MG63 (cell line): ENCODE data around the gene NEK6. TPM values are rescaled to one million over a fixed set of nuclear protein-coding genes. Genes with fewer than 3 reads are reported as not detected.
A peak's percentile ranks its signal among the peaks of the same experiment; 100 is the strongest.

Experiments
- DNase-seq: peaks from one replicate; pipeline ENCODE4 v3.0.0-alpha.2; 2020
- H3K27me3 ChIP-seq: fragments of 250-450 bp; sonication (Bioruptor Pico); 2 replicates; pipeline ENCODE4 v1.5.1; 2020; ENCODE audit warnings: mild to moderate bottlenecking, moderate library complexity
- H3K36me3 ChIP-seq: fragments of 250-450 bp; sonication (Bioruptor Pico); 2 replicates; pipeline ENCODE4 v1.5.1; 2020; ENCODE audit warnings: mild to moderate bottlenecking, moderate library complexity
- H3K4me3 ChIP-seq: fragments of 250-450 bp; sonication (Bioruptor Pico); 2 replicates; pipeline ENCODE4 v1.5.1; 2020; ENCODE audit warnings: mild to moderate bottlenecking, moderate library complexity
- H3K9me3 ChIP-seq: fragments of 250-450 bp; sonication (Bioruptor Pico); 2 replicates; pipeline ENCODE4 v1.5.1; 2020; ENCODE audit warnings: mild to moderate bottlenecking, moderate library complexity
- total RNA-seq: library from RNA; depleted of rRNA; stranded (reverse); fragments of >200 nt; shearing (Covaris generic); gene quantifications from 2 replicates; pipeline ENCODE4 v1.2.3, GENCODE V29; 2014; ENCODE audit warnings: low replicate concordance

The NEK6 gene
- total RNA-seq, 1 experiment from 2014 or later, result 25.0 TPM

DNA sequence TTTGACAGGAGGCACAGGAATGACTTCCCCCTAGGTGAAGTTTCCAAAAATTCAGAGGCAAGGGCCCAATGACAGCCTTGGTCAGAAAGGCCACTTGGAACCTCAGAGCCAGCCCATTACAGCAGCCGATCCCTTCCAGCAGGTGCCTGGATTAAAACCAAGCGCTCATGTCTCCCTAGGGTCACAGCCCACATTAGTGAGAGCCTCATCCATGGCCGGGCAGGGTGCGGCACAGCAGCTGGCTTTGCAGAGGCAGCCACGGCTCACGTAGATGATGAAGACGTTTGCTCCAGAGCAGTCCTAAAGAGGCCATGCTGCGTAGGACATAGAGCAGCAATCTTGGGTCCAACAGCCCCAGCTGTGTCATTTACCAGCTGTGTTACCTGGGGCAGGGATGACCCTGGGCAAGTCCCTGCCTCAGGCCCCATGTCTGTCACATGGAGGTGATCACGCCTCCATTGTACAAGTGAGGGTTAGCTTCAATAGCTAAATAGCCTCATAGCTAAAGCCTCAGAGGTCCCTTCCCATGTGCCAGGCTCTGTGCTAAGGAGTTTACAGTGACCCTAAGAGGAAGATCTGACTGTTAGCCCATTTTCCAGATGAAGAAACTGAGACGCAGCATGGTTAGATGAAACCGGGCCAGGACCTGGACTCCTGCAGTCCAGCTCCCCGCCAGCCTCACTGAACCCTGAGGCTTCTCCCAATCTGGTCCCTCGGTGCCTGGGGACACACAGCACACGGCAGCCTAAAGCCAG lies 39.2 kb downstream of the NEK6 start:
- H3K9me3 ChIP-seq, result no peaks in the 10 kb centered on the region
- H3K36me3 ChIP-seq, result peaks cover 45% of the 10 kb centered on the region
- no peaks in the 10 kb centered on the region for H3K27me3 ChIP-seq
- no peak for DNase-seq
- no peak overlapping the region for H3K4me3 ChIP-seq

GRCh38 chr9:124297551-124297901 lies 39.8 kb downstream of the NEK6 start:
- Histone ChIP-seq H3K36me3 (peaks cover 47% of the 10 kb centered on the region), H3K27me3 (no peaks in the 10 kb centered on the region)

GRCh38 chr9:124297915-124298645 lies 40.3 kb downstream of the NEK6 start:
- Histone ChIP-seq H3K4me3 (no peak overlapping the region), H3K9me3 (no peaks in the 10 kb centered on the region), H3K36me3 (peaks cover 47% of the 10 kb centered on the region), H3K27me3 (no peaks in the 10 kb centered on the region)
- no peak for DNase-seq

More at GRCh38 chr9:124297551-124297901, 39.8 kb downstream of the NEK6 start:
- peak; percentile 97 for DNase-seq
- Histone ChIP-seq H3K9me3 (no peaks in the 10 kb centered on the region), H3K4me3 (no peak overlapping the region)

- H3K36me3 ChIP-seq, result peaks cover 50% of the 10 kb centered on the region
Measured at GRCh38 chr9:124298646-124299235, 41.0 kb downstream of the NEK6 start.

DNA sequence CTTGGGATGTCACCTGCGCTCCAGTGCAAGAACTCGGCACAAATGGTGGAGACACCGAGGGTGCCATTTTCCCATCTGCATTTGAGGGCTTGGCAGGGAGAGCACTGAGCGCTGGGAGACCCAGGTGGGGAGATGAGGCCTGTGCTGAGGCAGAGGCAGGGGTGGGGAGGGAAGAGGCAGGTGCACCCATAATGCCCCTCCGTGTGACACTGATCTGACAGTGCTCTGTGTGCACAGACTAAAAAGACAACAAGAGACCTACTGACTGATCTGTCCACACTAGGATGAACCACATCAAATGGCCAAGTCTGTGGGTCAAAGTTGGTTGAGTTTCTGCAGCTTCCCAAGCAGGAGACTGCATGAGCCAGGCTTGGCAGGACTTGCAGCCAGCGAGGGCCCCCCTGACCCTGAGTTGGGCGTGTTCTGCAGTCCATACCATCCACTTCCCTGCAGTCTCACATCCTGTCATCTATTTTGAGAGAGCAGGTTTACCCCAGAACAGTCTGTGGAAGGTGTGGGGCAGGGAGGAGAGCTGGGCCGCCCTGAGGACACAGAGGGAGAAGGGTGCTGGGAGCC lies 41.9 kb downstream of the NEK6 start:
- H3K36me3 ChIP-seq, result peaks cover 55% of the 10 kb centered on the region
- no peaks in the 10 kb centered on the region for H3K9me3 ChIP-seq
- no peaks in the 10 kb centered on the region for H3K27me3 ChIP-seq
- no peak overlapping the region for H3K4me3 ChIP-seq
- peak; percentile 33 for DNase-seq

More at GRCh38 chr9:124298646-124299235, 41.0 kb downstream of the NEK6 start:
- H3K4me3 ChIP-seq, result no peak overlapping the region
- no peaks in the 10 kb centered on the region for H3K9me3 ChIP-seq
- DNase-seq, result no peak
- no peaks in the 10 kb centered on the region for H3K27me3 ChIP-seq

- DNase-seq, result no peak
- Histone ChIP-seq H3K27me3 (no peaks in the 10 kb centered on the region), H3K4me3 (no peak overlapping the region), H3K36me3 (peaks cover 59% of the 10 kb centered on the region), H3K9me3 (no peaks in the 10 kb centered on the region)
Measured at GRCh38 chr9:124300312-124300711, 42.6 kb downstream of the NEK6 start.

DNA sequence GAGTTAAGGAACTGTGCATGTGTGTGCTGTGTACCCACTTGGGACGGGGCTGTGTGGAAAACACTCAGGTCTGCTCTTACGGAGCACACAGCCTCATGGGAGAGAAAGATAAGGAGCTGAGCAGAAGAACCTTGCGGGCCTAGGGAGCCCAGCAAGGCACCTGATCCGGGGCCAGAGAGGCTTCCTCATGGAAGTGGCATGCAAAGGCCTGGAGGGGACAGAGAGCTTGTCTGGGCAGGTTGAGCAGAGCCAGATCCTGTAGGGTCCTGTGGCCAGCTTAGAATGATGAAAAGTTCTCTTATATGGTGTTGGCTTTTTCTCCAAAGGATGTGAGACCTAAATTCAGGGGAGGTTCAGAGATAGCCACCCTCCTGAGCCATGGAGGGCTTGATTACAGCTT lies 45.2 kb downstream of the NEK6 start:
- H3K4me3 ChIP-seq, result no peak overlapping the region
- H3K36me3 ChIP-seq, result peaks cover 55% of the 10 kb centered on the region
- no peaks in the 10 kb centered on the region for H3K9me3 ChIP-seq
- H3K27me3 ChIP-seq, result no peaks in the 10 kb centered on the region
- DNase-seq, result no peak

GRCh38 chr9:124303762-124304161 lies 46.0 kb downstream of the NEK6 start:
- Histone ChIP-seq H3K27me3 (no peaks in the 10 kb centered on the region), H3K36me3 (peaks cover 57% of the 10 kb centered on the region), H3K9me3 (no peaks in the 10 kb centered on the region), H3K4me3 (no peak overlapping the region)
- DNase-seq, result no peak

DNA sequence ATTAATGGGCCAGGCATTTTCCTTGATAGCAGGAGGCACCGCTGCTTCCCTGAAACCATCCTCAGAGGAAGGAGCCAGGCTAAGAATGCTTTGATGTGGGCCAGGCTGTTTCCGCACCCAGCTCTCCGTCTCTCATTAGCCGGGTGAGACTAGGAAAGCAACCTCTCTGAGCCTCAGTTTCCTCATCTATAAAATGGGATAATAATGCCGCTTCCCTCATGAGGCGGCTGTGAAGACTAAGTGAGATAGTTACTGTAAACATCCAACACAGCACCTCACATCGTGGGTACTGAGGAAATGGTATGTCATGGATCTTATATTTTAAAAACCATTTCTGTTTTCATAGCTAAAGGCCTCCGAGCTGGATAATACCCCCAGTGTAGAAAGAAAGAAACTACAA lies 46.5 kb downstream of the NEK6 start:
- DNase-seq, result no peak
- no peaks in the 10 kb centered on the region for H3K9me3 ChIP-seq
- H3K4me3 ChIP-seq, result no peak overlapping the region
- H3K27me3 ChIP-seq, result no peaks in the 10 kb centered on the region
- H3K36me3 ChIP-seq, result peaks cover 62% of the 10 kb centered on the region

DNA sequence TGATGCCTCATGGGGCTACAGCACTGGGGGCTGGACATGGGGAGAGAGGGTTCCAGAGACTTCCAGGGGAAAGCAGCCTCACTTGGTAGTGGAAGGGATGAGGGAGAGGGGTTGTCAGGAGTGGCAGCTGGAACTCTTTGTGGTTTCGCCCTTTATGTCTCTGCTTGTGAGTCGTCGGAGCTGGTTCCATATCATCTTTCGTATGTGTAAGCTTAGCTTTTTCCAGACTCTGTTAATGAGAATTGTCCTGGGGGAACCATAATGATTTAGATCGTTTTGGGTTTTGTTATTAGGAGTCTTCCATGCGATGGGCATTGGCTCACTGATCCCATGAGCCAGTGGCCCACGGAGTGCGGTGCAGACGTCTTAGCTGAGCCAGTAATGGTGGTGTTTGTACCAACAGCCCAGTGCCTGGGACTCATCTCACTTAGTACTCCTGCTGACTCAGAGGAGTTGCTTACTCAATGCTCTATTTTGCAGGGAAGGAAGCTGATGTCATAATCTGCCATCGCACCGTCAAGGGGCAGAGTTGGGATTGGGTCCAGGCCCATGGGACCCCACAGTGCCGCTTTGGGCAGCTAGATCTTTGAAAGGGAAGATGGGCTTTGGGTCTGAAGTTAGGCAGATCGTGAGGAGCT lies 48.5 kb downstream of the NEK6 start:
- peak; percentile 76 for DNase-seq
- Histone ChIP-seq H3K4me3 (no peak overlapping the region), H3K27me3 (no peaks in the 10 kb centered on the region), H3K36me3 (peaks cover 76% of the 10 kb centered on the region), H3K9me3 (no peaks in the 10 kb centered on the region)

GRCh38 chr9:124307379-124308030 lies 49.8 kb downstream of the NEK6 start:
- peaks cover 74% of the 10 kb centered on the region for H3K36me3 ChIP-seq
- no peaks in the 10 kb centered on the region for H3K9me3 ChIP-seq
- no peak for DNase-seq
- H3K4me3 ChIP-seq, result no peak overlapping the region
- H3K27me3 ChIP-seq, result no peaks in the 10 kb centered on the region

- Histone ChIP-seq H3K36me3 (peaks cover 64% of the 10 kb centered on the region), H3K9me3 (no peaks in the 10 kb centered on the region), H3K4me3 (no peak overlapping the region), H3K27me3 (no peaks in the 10 kb centered on the region)
- DNase-seq, result no peak
Measured at GRCh38 chr9:124308606-124309491, 51.1 kb downstream of the NEK6 start.

DNA sequence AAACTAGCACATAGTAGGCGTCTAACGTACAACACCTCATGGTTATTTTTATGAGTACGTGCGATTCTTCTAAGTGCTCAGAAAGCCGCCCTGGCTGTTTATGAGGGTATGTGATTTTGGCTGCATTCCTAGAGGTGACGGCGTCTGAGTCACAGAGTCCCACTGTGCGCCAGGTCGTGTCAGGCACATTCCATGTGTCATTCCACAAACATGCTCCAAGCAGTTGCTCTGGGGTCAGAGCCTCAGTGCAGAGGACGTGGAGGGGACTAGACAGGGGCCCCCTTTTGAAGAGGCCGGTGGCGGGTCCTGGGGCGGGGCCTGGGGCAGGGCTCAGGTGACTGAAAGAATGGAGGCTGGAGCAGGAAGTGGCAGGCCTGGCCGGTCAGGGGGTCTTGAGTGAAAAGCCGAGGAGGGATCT lies 51.9 kb downstream of the NEK6 start:
- DNase-seq, result peak; percentile 93
- Histone ChIP-seq H3K27me3 (no peaks in the 10 kb centered on the region), H3K36me3 (peaks cover 58% of the 10 kb centered on the region), H3K9me3 (no peaks in the 10 kb centered on the region), H3K4me3 (no peak overlapping the region)

- H3K27me3 ChIP-seq, result no peaks in the 10 kb centered on the region
- no peaks in the 10 kb centered on the region for H3K9me3 ChIP-seq
- no peak overlapping the region for H3K4me3 ChIP-seq
- no peak for DNase-seq
- peaks cover 69% of the 10 kb centered on the region for H3K36me3 ChIP-seq
Measured at GRCh38 chr9:124311283-124311682, 53.5 kb downstream of the NEK6 start.
